Ovary (tissue), 9 donors: ENCODE results near the gene NUDT22. TPM values are rescaled to one million over a fixed set of nuclear protein-coding genes. Genes with fewer than 3 reads are reported as not detected.

Experiments used
- DNase-seq, 5 donors: peaks; one replicate each; pipeline ENCODE4 v3.0.0-alpha.2; 2019 to 2020
- H3K27ac ChIP-seq, 2 donors: fragments of 200-600 bp; one replicate each; pipeline versions ENCODE4 v1.5.1 to v1.8.0; 2019 to 2022
- H3K27me3 ChIP-seq: fragments of 200-600 bp; one replicate; pipeline ENCODE4 v1.8.0; 2022
- H3K36me3 ChIP-seq: fragments of 200-600 bp; sonication (generic); one replicate; pipeline ENCODE4 v1.5.1; 2019
- H3K4me1 ChIP-seq: one replicate; pipeline ENCODE4 v1.8.1; 2013; ENCODE audit warnings: mild to moderate bottlenecking, moderate library complexity; ENCODE audit not compliant: insufficient read depth
- H3K4me3 ChIP-seq: fragments of 200-600 bp; sonication (generic); one replicate; pipeline ENCODE4 v1.5.1; 2017
- H3K9me3 ChIP-seq, 2 donors: fragments of 200-600 bp in 1 of 2; sonication (generic) in 1 of 2; one replicate each; pipeline versions ENCODE4 v1.5.1 to v1.8.1; 2013 to 2019; ENCODE audit warnings: mild to moderate bottlenecking in 1 of 2, moderate library complexity in 1 of 2
- CTCF ChIP-seq, 3 donors: fragments of 450-650 bp in 2 of 3; fragments of 200-600 bp in 1 of 3; IDR thresholded peaks; one replicate each; pipeline versions ENCODE4 v1.5.1 to v1.8.0; 2016 to 2022; ENCODE audit warnings: antibody characterized with exemption in 3 of 3, mild to moderate bottlenecking in 1 of 3
- EP300 ChIP-seq: sonication (generic); formaldehyde crosslinking; IDR thresholded peaks from one replicate; pipeline ENCODE4 v1.6.1; 2017; ENCODE audit warnings: antibody characterized with exemption
- POLR2A ChIP-seq: fragments of 450-650 bp; IDR thresholded peaks from one replicate; pipeline ENCODE4 v1.6.1; 2017; ENCODE audit warnings: antibody characterized with exemption, mild to moderate bottlenecking, moderate library complexity
- WGBS, 3 donors: extraction: QIAGEN DNeasy Blood & Tissue Kit in 1 of 3; methylation state at CpG; one replicate each; pipeline versions ENCODE4 v1.1.5 to v1.1.7; 2013 to 2017; 5-methylcytosine and 5-hydroxymethylcytosine counted together
- intact Hi-C, 4 donors: fragments of 100-400 bp; cut with DNase I; formaldehyde crosslinking; loops; one replicate each; pipeline versions ENCODE4 v1.11.0 to v1.15.1; 2022 to 2023
- polyA plus RNA-seq, 2 donors: library from polyadenylated mRNA; stranded (reverse); fragments of 200-250 nt in 1 of 2; fragments of 350-450 nt in 1 of 2; fragmentation: Illumina TruSeq in 1 of 2; extraction: RNeasy Lipid Tissue Mini Kit (QIAGEN cat#74804) in 1 of 2; gene quantifications; one replicate each; pipeline ENCODE4 v1.2.3, GENCODE V29; 2013 to 2014
- total RNA-seq, 7 donors: library from RNA; depleted of rRNA in 2 of 7; stranded (reverse); fragments of >200 nt in 2 of 7; fragmentation: NEBNext Ultra II Directional in 3 of 7; extraction: Animal tissue kit (Norgen Biotek cat#: 25700) in 3 of 7; gene quantifications; one replicate each; pipeline versions ENCODE4 v1.1.0 to v1.2.4, GENCODE V29; 2016 to 2023
- donor health status: DM: no; HTN: no; CAD: no; lungs with moderate emphysema.
- donor health status: DM: no; HTN: no; CAD: no.
- donor health status: Bipolar disorder and iron deficiency.
- donor health status: DM: yes; HTN: yes; CAD: no.
- donor health status: DM: no; HTN: no; CAD: no.
- donor health status: DM: yes; HTN: yes; CAD: no.

NUDT22 gene
- total and polyA plus RNA-seq, 9 donors = 4.8 to 52.7 (median 36.8) TPM

- Histone ChIP-seq H3K4me3 (peak overlapping the region; percentile 79), H3K9me3 (no peaks in the 10 kb centered on the region), H3K27me3 (no peaks in the 10 kb centered on the region), H3K36me3 (no peaks in the 10 kb centered on the region), H3K4me1 (peaks cover 9% of the 10 kb centered on the region), H3K27ac (peak overlapping the region; percentile 69 to 90)
- 0 to 1% (median 0%) methylated on average over 15 to 58 of the region's 58 CpGs for WGBS, 3 donors
- intact Hi-C loops = loop anchor here in 3 of 4 donors (1.0 to 10.0 kb wide), 3 partner anchors 15 to 65 kb away; partner anchors contain the start of genes FERMT3 (in 2 of the 3), BAD (in 1 of the 3), FKBP2 (in 1 of the 3) and GPR137 (in 1 of the 3)
- TF ChIP-seq CTCF (IDR thresholded peaks at IDR 0.05) (peak in 1 of 3 donors; percentile 29), POLR2A (peak; percentile 15), EP300 (peak; percentile 54)
- peak; percentile 97 to 99 (median 98) for DNase-seq
These were observed 43.6 kb downstream of the NUDT22 start for GRCh38 chr11:64269540-64270220.

GRCh38 chr11:64275031-64275800, 49.1 kb downstream of the NUDT22 start:
- WGBS, 3 donors = 82 to 91% (median 89%) methylated on average over 15 of the region's 15 CpGs
- intact Hi-C loops = no loop called here
- TF ChIP-seq EP300 (no peak), CTCF (IDR thresholded peaks at IDR 0.05) (no peak), POLR2A (no peak)

GRCh38 chr11:64275841-64276240, 49.8 kb downstream of the NUDT22 start:
- Histone ChIP-seq H3K4me3 (no peak overlapping the region), H3K4me1 (no peaks in the 10 kb centered on the region), H3K27ac (no peak overlapping the region), H3K27me3 (no peaks in the 10 kb centered on the region), H3K36me3 (no peaks in the 10 kb centered on the region), H3K9me3 (no peaks in the 10 kb centered on the region)
- TF ChIP-seq EP300 (no peak), CTCF (IDR thresholded peaks at IDR 0.05) (no peak), POLR2A (no peak)
- intact Hi-C loops = no loop called here
- DNase-seq = no peak
- 60 to 84% (median 65%) methylated on average over 2 of the region's 2 CpGs for WGBS, 3 donors

More at GRCh38 chr11:64275031-64275800, 49.1 kb downstream of the NUDT22 start:
- DNase-seq = peak in 1 of 5 donors; percentile 29
- Histone ChIP-seq H3K4me3 (no peak overlapping the region), H3K36me3 (no peaks in the 10 kb centered on the region), H3K27me3 (no peaks in the 10 kb centered on the region), H3K9me3 (no peaks in the 10 kb centered on the region), H3K4me1 (no peaks in the 10 kb centered on the region), H3K27ac (no peak overlapping the region)

- 77 to 85% (median 84%) methylated on average over 17 of the region's 17 CpGs for WGBS, 3 donors
- no peaks in the 10 kb centered on the region for H3K27me3 ChIP-seq
- H3K36me3 ChIP-seq = no peaks in the 10 kb centered on the region
- H3K4me3 ChIP-seq = no peak overlapping the region
- peak in 1 of 5 donors; percentile 27 for DNase-seq
- TF ChIP-seq POLR2A = no peak
- TF ChIP-seq CTCF (IDR thresholded peaks at IDR 0.05) = no peak
- no peak for TF ChIP-seq EP300
- no peak overlapping the region for H3K27ac ChIP-seq
- intact Hi-C loops = no loop called here
- no peaks in the 10 kb centered on the region for H3K4me1 ChIP-seq
- no peaks in the 10 kb centered on the region for H3K9me3 ChIP-seq
These were observed 50.8 kb downstream of the NUDT22 start for GRCh38 chr11:64276653-64277431.
